ENCODE results near the gene SLC34A1.

DNA sequence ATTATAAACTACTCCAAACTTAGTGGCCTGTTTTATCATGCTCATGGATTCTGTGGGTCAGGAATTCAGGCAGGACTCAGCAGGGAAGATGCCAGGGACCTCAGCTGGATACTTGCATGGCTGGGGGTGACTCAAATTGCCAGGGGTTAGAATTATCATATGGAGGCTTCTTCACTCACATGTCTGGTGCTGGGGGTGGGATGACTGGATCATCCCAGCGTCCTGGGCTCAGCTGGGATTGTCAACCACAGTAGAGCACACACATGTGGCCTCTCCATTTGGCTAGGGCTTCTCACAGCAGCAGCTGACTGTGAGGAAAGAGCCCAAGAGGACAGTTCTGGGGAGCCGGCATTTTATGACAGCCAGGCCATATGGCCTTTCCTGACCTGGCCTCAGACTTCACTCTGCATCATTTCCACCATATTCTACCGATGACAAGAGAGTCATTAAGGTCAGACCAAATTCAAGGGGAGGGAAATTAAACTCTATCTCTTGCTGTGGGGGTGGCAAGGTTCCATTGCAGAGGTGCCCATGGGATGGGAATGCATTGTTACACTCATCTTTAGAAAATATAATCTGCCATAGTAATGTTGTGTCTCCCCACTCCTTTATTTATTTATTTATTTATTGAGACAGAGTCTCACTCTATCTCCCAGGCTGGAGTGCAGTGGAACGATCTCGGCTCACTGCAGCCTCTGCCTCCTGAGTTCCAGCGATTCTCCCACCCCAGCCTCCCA, 37.0 kb downstream of the SLC34A1 start:
- TF ChIP-seq CTCF (IDR thresholded peaks at IDR 0.05; ENCODE audit: insufficient read depth, low read depth, low read length) = no peak
- no peak for TF ChIP-seq EZH2 (IDR thresholded peaks at IDR 0.05; ENCODE audit: insufficient read depth, low read length)

Data from astrocyte (in vitro differentiated cells and primary cell).